HG03175 (cell line): Measurements from ENCODE around the gene SPAM1.
"Not testable (repeated sequence)": the region's sequence is repeated elsewhere in the genome, so short reads cannot be mapped to it uniquely, and the experiment has no call there.

Experiments used
- ATAC-seq: cut with Tn5 transposase; IDR thresholded peaks from one replicate; pipeline ENCODE4 v1.9.1; 2021; ENCODE audit warnings: mild to moderate bottlenecking, moderate library complexity; ENCODE audit not compliant: unreplicated experiment

SPAM1 gene

GRCh38 chr7:123924941-123925340 lies at the start of gene SPAM1:
TSS of gene SPAM1 (plus strand) at chr7:123925241. CDS start at chr7:123953571, 28,330 bp downstream.
- no peak for ATAC-seq

GRCh38 chr7:123876557-123877256 lies 48.3 kb upstream of the SPAM1 start:
- no peak for ATAC-seq

GRCh38 chr7:123879628-123880027 lies 45.4 kb upstream of the SPAM1 start:
- ATAC-seq: no peak

- no peak for ATAC-seq
Observed at GRCh38 chr7:123881300-123881699, 43.7 kb upstream of the SPAM1 start.

GRCh38 chr7:123883154-123883553 lies 41.9 kb upstream of the SPAM1 start:
- ATAC-seq: no peak

GRCh38 chr7:123888192-123888591 lies 36.8 kb upstream of the SPAM1 start:
- ATAC-seq: no peak

GRCh38 chr7:123894753-123895152 lies 30.3 kb upstream of the SPAM1 start:
- not testable (repeated sequence) for ATAC-seq

GRCh38 chr7:123901101-123901500 lies 23.9 kb upstream of the SPAM1 start:
- no peak for ATAC-seq

GRCh38 chr7:123905714-123906113 lies 19.3 kb upstream of the SPAM1 start:
- no peak for ATAC-seq

- ATAC-seq: no peak
Observed at GRCh38 chr7:123916240-123916724, 8.8 kb upstream of the SPAM1 start.

GRCh38 chr7:123917878-123918277 lies 7.2 kb upstream of the SPAM1 start:
- ATAC-seq: no peak

GRCh38 chr7:123918309-123918708 lies 6.7 kb upstream of the SPAM1 start:
- no peak for ATAC-seq

- ATAC-seq: no peak
Observed at GRCh38 chr7:123923599-123923998, 1.4 kb upstream of the SPAM1 start.

GRCh38 chr7:123929107-123929506 lies 4.1 kb downstream of the SPAM1 start:
- no peak for ATAC-seq

GRCh38 chr7:123929655-123930054 lies 4.6 kb downstream of the SPAM1 start:
- no peak for ATAC-seq

- ATAC-seq: no peak
Observed at GRCh38 chr7:123935436-123936381, 10.7 kb downstream of the SPAM1 start.

- no peak for ATAC-seq
Observed at GRCh38 chr7:123936388-123936787, 11.3 kb downstream of the SPAM1 start.

- ATAC-seq: no peak
Observed at GRCh38 chr7:123939784-123940183, 14.7 kb downstream of the SPAM1 start.

GRCh38 chr7:123941391-123942180 lies 16.5 kb downstream of the SPAM1 start:
- no peak for ATAC-seq

GRCh38 chr7:123944395-123944794 lies 19.4 kb downstream of the SPAM1 start:
- ATAC-seq: no peak

- no peak for ATAC-seq
Observed at GRCh38 chr7:123945938-123946337, 20.9 kb downstream of the SPAM1 start.
